Dedifferentiated amniotic fluid mesenchymal stem cell (primary cell): ENCODE results near the gene ZSWIM1.
A peak's percentile ranks its signal among the peaks of the same experiment; 100 is the strongest.
"Not testable (repeated sequence)": the region's sequence is repeated elsewhere in the genome, so short reads cannot be mapped to it uniquely, and the experiment has no call there.

Source experiments
- DNase-seq: peaks from one replicate; pipeline ENCODE4 v3.0.0-alpha.2; 2016; ENCODE audit errors: extremely low spot score

ZSWIM1 gene

GRCh38 chr20:45857114-45857881, 23.7 kb upstream of the ZSWIM1 start, which contains the start of the genes ACOT8 and ZSWIM3:
ACOT8 (minus strand) TSS chr20:45857392; CDS start chr20:45857315, 77 bp downstream.
ZSWIM3 (plus strand) TSS chr20:45857614; CDS start chr20:45857826, 212 bp downstream.
- DNase-seq: peak; percentile 100

- DNase-seq: no peak
These were observed 23.2 kb upstream of the ZSWIM1 start for GRCh38 chr20:45857882-45858216.

GRCh38 chr20:45859916-45860315, 21.1 kb upstream of the ZSWIM1 start:
- no peak for DNase-seq

- DNase-seq: no peak
These were observed 20.3 kb upstream of the ZSWIM1 start for GRCh38 chr20:45860560-45861220.

DNA sequence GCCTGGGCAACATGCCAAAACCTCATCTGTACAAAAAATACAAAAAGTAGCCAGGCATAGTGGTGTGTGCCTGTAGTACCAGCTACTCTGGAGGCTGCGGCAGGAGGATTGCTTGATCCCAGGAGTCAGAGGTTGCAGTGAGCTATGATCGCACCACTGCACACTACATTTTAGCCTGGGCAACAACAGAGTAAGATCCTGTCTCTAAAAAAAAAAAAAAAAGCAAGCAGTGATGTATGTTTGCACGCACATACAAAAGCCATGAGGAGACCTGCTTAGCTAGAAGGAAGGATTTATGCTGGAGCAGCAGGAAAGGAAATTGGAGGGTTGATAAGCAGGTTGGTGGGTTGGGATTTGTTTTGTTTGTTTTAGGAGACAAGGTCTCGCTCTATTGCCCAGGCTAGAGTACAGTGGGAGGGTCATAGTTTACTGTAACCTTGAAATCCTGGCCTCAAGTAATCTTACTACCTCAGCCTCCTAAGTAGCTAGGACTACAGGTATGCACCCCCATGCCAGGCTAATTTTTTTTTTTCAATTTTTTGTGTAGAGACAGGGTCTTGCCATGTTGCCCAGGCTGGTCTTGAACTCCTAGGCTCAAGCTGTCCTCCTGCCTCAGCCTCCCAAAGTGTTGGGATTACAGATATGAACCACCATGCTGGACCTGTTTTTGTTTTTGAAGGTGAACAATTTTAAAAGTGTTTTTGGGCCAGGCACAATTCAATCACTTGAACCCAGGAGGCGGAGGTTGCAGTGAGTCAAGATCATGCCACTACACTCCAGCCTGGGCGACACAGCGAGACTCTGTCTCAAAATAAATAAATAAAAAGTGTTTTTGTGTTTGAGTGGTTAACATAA, 19.6 kb upstream of the ZSWIM1 start:
- no peak for DNase-seq

DNA sequence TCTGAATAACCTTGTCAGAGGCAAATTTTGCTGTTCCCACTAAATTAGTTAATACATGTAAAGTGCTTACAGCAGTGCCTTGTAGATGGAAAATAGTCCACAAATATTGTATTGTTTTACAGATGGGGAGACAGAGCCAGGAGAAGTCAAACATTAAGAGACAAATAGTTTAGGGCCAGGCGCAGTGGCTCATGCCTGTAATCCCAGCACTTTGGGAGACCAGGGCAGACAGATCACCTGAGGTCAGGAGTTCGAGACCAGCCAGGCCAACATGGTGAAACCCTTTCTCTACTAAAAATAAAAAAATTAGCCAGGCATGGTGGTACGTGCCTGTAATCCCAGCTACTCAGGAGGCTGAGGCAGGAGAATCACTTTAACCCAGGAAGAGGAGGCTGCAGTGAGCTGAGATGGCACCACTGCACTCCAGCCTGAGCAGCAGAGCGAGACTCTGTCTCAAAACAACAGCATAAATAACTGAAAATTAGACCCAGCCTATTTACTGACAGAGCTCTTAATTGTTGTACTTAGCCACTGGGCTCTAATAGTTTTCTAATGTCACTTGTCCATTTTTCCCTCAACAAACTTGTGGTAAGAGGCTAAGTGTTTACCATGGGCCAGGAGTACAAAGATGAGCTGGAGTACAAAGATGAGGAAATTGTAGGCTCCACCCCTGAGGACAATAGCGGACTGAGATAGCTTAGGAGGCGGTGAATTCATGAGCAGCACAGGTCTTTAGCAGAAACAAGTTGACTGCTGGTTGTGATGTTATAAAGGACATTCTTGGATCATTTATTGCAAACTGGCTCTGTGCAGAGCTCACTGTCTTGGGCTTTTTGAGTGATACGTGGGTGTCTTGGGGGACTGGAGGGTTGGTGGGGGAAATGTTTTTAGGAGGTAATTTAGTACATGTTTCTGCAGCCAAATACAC, 17.2 kb upstream of the ZSWIM1 start:
- no peak for DNase-seq

DNA sequence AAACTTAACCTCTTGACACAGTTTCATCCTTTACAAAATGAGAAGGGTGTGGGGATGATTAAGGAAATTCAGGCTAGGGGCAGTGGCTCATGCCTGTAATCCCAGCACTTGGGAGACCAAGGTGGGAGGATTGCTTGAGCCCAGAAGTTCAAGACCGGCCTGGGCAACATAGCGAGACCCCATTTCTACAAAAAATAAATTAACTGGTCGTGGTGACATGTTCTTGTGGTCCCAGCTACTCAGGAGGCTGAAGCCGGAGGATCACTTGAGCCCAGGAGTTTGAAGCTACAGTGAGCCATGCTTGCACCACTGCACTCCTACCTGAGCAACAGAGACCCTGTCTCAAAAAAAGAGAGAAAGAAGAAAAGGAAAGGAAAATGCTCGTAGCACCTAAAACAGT, 14.6 kb upstream of the ZSWIM1 start:
- DNase-seq: no peak

DNA sequence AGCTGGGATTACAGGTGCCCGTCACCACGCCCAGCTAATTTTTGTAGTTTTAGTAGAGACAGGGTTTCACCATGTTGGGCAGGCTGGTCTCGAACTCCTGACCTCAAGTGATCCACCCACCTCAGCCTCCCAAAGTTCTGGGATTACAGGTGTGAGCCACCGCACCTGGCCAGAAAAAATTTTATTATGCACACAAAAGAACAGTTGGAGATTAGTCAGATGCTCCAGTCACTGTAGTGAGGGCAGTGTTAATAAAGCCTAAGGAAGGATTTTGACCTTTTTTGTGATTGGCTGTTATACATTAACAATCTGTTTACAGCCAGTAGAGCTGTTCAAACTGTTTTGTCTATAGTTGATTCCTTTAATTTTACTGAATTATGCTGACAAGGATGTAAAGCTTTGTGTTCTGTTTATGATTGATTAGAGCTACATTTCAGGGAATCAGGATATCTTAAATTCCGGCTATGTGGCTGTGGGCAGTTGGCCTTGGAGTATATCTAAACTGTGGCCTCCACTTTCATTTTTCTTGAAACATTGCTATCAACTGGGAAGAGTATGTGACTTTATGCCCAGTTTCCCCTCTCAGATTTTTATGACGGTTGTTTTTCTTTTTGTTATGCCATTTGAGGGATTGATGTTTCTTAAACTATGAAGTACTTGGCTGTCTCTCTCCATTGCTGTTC, 13.8 kb upstream of the ZSWIM1 start:
- no peak for DNase-seq

- no peak for DNase-seq
These were observed 13.2 kb upstream of the ZSWIM1 start for GRCh38 chr20:45867819-45868176.

DNA sequence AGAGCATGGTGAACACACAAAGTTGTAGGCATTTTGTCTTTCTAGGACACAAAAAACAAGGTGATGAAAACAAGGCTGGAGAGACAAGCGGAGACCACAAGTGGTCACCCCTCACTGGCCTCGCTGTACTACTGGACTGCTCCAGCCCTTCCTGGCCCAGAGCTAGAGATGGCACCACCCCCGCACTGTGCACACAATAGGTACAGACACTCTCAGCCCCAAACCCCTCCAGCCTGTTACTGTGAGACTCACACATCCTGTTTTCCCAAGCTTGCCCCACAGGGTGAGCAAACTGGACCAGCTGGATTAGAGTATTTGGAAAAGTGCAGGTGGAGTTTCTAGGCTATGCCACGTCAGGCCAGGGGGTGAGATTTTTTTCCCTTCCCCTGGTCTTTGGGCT, 8.4 kb upstream of the ZSWIM1 start:
- DNase-seq: no peak

- DNase-seq: no peak
These were observed 7.5 kb upstream of the ZSWIM1 start for GRCh38 chr20:45873409-45874103.

- DNase-seq: not testable (repeated sequence)
These were observed 6.9 kb upstream of the ZSWIM1 start for GRCh38 chr20:45874104-45874481.

DNA sequence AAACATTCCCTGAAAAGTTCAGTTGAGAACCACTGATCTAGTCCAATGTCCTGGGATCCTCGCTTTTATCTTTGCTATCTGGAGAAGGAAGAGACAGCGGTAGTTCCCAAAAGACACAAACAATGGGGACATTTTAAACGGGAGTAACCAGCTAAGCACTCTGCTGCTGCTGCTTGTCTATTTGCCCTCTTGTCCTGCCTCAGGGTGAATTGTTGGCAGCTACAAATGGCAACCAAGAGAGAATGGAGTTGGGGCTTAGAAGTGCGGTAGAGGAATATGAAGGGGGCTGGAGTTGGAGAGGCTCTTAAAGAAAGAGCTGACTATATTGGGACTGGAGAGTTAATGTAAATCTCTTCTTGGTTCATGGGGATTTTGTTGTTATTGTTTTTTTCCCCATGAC, 6.5 kb upstream of the ZSWIM1 start:
- no peak for DNase-seq

GRCh38 chr20:45878076-45878761, 2.8 kb upstream of the ZSWIM1 start:
- DNase-seq: no peak

DNA sequence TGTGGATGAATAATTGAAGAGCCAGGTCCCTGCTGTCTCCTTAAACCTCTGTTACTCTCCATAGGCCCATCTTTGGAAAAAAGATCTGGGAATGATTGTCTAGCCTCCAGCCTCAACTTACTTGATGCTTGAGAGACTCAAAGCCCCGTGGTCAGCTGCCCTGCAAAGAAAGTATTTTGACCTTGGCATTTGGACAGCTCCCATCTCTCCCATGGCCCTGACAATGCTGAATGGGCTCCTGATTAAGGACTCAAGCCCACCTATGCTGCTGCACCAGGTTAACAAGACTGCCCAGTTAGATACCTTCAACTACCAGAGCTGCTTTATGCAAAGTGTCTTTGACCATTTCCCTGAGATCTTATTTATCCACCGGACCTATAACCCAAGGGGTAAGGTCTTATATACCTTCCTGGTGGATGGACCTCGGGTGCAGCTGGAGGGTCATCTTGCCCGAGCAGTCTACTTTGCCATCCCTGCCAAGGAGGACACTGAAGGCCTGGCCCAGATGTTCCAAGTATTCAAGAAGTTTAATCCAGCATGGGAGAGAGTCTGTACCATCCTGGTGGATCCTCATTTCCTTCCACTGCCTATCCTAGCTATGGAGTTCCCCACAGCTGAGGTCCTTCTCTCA, 1.6 kb downstream of the ZSWIM1 start:
- DNase-seq: no peak

DNA sequence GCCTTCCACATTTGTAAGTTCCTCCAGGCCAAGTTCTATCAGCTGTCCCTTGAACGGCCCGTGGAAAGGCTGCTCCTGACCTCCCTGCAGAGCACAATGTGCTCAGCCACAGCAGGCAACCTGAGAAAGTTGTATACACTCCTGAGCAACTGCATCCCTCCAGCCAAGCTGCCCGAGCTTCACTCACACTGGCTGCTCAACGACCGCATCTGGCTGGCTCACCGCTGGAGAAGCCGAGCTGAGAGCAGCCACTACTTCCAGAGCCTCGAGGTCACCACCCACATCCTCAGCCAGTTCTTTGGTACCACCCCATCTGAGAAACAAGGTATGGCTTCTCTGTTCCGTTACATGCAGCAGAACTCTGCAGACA, 2.1 kb downstream of the ZSWIM1 start:
- DNase-seq: no peak

DNA sequence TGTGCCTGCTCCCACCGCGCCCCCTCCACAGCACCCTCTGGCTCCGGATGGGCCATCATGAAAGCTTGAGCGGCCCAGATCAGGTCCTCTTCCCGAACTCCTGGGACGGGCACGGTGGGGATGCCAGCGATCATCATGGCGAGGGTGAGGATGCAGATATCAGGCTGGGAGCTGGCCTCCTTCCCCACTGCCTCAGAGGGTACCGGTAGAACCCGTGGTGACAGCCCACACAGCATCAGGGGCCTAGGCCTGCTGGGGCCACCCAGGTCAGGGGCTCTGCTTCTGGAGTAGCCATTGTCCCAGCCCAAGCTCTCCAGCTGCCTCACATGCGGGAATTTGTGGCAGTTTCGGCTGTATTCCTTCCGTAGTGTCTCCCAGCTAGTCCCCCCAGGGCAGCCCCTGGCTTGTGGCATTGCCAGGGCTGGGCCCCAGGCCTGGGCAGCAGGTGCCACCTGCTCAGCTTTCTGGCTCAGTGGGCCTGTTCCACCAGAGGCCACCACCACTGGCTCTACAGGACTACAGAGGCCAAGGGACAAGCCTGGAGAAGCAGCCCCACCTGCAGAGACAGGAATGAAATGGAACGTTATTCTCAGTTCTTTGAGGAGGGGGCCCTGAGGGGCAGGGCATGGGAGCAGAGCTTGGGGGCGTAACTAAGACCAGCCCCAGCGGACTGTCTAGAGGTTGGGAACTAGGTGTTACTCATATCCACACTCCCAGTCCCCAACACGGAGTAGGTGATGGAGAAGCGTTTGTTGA, 5.7 kb downstream of the ZSWIM1 start:
- no peak for DNase-seq

DNA sequence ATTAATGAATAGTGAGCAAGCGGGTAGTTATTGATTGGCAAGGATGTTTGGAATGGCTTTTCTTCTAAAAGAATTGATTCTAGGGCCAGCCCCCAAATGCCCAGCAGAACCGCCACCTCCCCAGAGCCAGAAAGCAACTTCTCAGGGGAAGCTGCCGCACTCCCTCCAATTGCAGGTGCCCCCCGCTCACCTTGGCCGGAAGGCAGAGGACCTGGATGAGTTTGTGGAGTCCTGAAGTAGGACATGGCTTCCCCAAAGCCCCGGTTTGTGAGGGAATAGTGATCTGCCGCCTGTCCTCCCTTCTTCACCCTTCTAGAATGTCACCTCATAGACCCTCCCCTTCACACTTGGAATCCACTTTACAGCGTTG, 6.3 kb downstream of the ZSWIM1 start, which contains the start of gene SPATA25:
Gene SPATA25, minus strand, starts transcription at position 277 of the 370 bp plus-strand sequence. Its CDS starts 32 bp downstream, at position 245.
- no peak for DNase-seq
